SH-SY5Y (cell line): ENCODE data around the gene KIAA0930.

Experiments used
- GATA2 ChIP-seq: IDR thresholded peaks from 2 replicates; pipeline ENCODE4 v1.6.1; 2011; ENCODE audit warnings: mild to moderate bottlenecking, low read depth, low read length
- GATA3 ChIP-seq: IDR thresholded peaks from 2 replicates; pipeline ENCODE4 v1.6.1; 2011; ENCODE audit warnings: low read depth, mild to moderate bottlenecking, low read length, moderate library complexity

- TF ChIP-seq GATA2 (no peak), GATA3 (no peak)
These were observed 67.7 kb downstream of the KIAA0930 start for GRCh38 chr22:45172881-45173585.
